Activated CD8-positive, alpha-beta memory T cell treated with anti-CD3 and anti-CD28 coated beads, Interleukin-2, amount 50 U/mL, for 48 hours (primary cell): ENCODE data around the gene TSGA10IP.

Experiments
- DNase-seq: peaks from one replicate; pipeline ENCODE4 v3.0.0-alpha.2; 2020

Gene TSGA10IP

GRCh38 chr11:65977621-65978390 lies 32.5 kb downstream of the TSGA10IP start:
- no peak for DNase-seq

- DNase-seq = no peak
Observed at GRCh38 chr11:65978391-65979238, 33.3 kb downstream of the TSGA10IP start.

GRCh38 chr11:65979261-65979759 lies 34.0 kb downstream of the TSGA10IP start:
- no peak for DNase-seq

GRCh38 chr11:65981101-65981740 lies 35.9 kb downstream of the TSGA10IP start:
- DNase-seq = no peak

- DNase-seq = no peak
Observed at GRCh38 chr11:65981972-65982823, 36.9 kb downstream of the TSGA10IP start.

- no peak for DNase-seq
Observed at GRCh38 chr11:65982824-65983588, 37.7 kb downstream of the TSGA10IP start.

- DNase-seq = no peak
Observed at GRCh38 chr11:65983589-65983987, 38.3 kb downstream of the TSGA10IP start.

- no peak for DNase-seq
Observed at GRCh38 chr11:65987336-65987735, 42.1 kb downstream of the TSGA10IP start.

- DNase-seq = peak; percentile 86
Observed at GRCh38 chr11:65988791-65989592, 43.7 kb downstream of the TSGA10IP start.

- DNase-seq = no peak
Observed at GRCh38 chr11:65992056-65992455, 46.8 kb downstream of the TSGA10IP start.

GRCh38 chr11:65997286-65997685 lies 52.0 kb downstream of the TSGA10IP start:
- DNase-seq = no peak

- peak; percentile 93 for DNase-seq
Observed at GRCh38 chr11:66001942-66002647, 56.8 kb downstream of the TSGA10IP start, which contains the start of the genes BANF1 and EIF1AD. TSS of gene BANF1 (plus strand) at chr11:66002503. CDS start at chr11:66003251, 748 bp downstream. TSS of gene EIF1AD (minus strand) at chr11:66002157. CDS start at chr11:66000389, 1,768 bp downstream.

GRCh38 chr11:66002648-66003225 lies 57.5 kb downstream of the TSGA10IP start:
- DNase-seq = no peak

GRCh38 chr11:66003291-66003690 lies 58.0 kb downstream of the TSGA10IP start:
- DNase-seq = no peak

GRCh38 chr11:66004186-66004585 lies 58.9 kb downstream of the TSGA10IP start:
- no peak for DNase-seq

- DNase-seq = no peak
Observed at GRCh38 chr11:66006134-66006890, 61.0 kb downstream of the TSGA10IP start.

- DNase-seq = no peak
Observed at GRCh38 chr11:66006891-66007176, 61.6 kb downstream of the TSGA10IP start.

- no peak for DNase-seq
Observed at GRCh38 chr11:66007201-66007634, 61.9 kb downstream of the TSGA10IP start.

GRCh38 chr11:66008095-66008467 lies 62.8 kb downstream of the TSGA10IP start:
- no peak for DNase-seq
